Bone marrow (tissue), 2 donors: ENCODE results near the gene GRHPR.

Source experiments
- DNase-seq, 2 donors: peaks; one replicate each; lab custom pipeline; 2025; lab: John Stamatoyannopoulos, UW

Gene GRHPR

DNA sequence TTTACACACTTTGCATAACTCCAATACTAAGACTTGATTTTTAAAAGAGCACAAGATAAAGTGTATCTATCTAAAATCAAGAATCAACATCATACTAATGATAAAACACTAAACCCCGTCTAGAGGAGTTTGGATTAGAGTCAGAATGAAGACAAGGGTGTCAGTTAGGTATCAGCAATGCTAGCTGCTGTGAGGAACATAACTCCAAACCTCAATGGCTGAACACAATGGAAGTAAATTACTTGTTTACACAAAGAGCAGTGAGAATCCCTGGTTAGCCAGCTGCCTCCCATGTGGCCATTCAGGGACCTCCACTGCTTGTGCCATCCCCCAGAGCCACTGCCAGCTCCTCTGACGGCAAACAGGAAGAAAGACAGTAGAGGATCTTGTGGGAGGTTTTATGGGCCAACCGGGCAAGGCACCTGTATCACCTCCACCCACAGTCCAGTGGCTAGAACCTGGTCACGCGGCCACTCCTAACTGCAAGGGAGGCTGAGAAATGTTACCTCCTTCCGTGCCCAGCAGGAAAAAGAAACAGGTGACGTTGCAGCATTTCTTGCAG is 24.0 kb upstream of the GRHPR start:
- no peak for DNase-seq

DNA sequence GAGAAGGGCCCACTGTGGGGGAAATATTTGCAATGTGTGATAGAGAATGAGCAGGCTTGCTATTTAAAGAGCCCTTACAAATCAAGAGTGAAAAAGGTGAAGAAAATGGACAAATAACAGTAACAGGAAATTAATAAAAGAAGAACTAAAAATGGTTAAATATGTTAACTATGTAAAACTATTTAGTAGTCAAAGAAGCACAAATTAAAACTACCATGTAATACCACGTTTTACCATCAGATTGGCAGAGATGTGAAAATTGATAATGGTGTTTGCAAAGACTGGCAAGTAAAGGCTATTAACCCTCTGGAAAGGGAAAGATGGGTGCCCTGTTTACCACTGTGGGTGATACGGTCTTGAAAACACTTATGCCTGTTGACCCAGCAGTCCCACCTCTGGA is 23.2 kb upstream of the GRHPR start:
- DNase-seq = no peak

DNA sequence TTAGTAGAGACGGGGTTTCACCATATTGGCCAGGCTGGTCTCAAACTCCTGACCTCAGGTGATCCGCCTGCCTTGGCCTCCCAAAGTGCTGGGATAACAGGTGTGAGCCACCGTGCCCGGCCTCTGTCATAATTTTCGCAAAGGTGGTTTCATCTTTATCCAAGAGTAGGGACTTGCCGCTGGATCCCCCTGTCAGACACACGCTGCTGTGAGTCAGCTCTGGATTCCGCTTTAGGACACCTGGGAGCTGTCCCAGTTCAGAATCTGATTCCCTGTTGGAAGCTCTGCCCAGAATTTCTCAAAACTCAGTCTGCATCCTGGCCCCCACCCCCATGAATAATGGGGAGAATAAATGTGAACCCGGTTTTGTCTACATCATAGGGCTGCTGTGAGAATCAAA is 17.9 kb upstream of the GRHPR start:
- no peak for DNase-seq

DNA sequence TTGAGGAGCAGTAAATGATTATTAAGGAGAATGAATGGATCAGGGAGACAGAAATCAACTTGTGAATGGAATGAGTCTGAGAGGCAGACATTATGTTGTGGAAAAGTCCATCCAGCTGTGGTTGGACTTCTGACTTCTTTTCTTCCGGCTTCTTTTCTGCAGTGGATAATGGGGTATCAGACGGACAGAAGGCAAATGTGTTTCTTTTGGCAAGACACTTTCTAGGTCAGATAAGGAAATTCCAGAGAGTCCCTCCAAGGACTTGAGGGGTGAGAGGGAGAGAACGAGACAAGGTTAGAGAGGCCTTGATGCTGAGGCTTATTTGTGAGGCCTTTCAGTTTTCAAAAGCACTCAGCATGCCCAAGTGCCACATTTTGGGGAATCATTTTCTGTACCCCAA is 17.1 kb upstream of the GRHPR start:
- no peak for DNase-seq

DNA sequence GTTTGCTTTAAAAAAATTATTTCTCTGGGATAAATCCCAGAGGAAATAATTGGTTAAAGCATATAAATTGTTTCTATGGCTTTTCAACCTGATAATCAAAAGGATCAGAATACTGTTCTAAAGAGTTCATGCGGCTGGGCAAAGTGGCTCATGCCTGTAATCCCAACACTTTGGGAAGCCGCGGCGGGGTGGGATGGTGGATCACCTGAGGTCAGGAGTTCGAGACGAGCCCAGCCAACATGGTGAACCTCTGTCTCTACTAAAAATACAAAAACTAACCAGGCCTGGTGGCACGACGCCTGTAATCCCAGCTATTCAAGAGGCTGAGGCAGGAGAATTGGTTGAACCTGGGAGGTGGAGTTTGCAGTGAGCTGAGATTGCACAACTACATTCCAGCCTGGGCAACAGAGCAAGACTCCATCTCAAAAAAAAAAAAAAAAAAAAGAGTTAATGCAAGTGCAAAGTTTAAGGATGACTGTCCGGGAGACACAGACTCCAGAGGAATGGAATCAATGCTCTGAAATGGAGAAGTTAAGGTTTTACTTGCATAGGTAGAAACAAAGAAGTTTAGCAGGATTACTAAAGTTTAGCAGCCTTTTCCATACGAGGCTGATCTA is 16.6 kb upstream of the GRHPR start:
- no peak for DNase-seq

DNA sequence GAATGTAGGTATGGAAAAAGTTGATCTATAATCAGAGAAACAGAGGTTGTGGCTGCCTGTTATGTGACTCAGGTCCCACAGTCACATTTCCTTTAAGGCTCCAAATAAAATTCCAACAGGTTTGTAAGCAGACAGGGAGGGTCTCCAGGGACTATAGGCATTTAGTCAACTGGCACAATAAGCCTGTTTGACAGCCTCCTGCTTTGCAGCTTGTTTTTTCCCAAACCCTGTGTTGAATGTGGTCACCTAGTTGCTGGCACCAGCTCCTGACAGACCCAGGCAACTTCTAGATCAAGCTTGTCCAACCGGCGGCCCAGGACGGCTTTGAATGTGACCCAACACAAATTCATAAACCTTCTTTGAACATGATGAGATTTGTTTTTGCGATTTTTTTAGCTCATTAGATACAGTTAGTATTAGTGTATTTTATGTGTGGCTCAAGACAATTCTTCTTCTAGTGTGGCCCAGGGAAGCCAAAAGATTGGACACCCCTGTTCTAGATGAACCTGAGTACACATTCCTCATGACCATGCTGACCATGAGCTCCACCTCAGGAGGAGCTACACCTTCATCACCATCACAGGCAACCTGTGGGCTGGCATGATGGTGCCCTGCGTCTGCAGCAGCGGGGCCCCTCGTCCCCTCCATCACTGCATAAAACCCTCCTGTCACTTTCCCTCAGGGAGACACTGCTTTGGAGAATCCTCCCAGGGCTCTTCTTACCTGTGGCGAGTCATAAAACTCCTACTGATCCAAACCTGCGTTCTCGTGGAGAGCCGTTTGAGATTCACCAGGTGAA is 15.7 kb upstream of the GRHPR start:
- no peak for DNase-seq

DNA sequence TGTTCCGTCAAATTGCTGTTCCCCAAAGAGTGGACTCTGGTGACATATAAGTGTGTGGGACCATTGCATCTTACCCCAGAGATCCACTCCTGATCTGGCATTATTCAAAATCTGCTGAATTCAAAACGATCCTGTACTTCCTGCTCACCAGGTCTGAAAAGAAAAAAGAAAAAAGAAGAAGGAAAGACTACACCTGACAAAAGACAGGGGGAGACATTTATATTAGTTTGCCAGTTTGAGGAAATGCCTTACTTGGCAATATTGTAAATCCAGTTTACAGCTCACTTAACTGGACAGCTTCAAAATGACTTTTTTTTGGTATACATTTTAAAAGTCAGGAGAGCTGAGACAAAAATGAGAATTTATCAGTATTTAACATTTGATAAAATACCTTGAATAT is 15.0 kb upstream of the GRHPR start:
- DNase-seq = no peak

DNA sequence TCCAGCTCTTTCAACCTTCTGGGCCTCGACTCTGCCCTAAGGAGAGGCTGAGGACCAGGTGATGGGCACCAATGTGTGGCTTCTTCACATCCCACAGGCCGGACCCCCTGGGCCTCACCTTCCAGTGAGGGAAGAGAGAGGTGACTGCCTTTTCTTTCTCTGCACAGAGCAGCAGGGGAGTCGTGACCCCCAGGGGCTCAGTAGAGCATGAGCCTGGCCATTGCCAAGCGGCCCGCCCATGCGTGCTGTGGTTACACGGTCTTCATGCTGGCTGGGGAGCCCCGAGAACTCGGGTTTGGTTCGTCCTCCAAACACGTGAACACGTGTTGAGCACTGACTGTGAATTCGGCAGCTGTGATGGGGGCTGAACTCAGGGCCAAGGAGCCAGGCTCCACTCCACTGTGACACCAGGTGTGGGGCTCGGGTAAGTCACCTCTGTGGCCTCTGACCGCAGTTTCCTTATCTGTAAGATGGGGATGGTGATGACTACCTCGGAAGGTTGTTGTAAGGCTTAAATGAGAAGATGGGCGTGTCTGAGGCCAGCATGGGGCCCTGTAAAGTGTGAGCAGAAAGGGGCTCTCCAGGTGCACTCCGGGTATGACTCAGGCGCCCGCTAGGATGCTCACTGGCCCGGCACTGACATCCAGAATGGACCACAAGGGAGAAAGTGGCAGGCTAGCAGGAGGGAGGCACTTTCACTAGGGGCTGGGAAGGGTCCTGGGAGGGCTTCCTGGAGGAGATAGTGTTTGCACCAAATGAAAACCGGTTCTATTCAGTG is 13.4 kb upstream of the GRHPR start:
- no peak for DNase-seq

DNA sequence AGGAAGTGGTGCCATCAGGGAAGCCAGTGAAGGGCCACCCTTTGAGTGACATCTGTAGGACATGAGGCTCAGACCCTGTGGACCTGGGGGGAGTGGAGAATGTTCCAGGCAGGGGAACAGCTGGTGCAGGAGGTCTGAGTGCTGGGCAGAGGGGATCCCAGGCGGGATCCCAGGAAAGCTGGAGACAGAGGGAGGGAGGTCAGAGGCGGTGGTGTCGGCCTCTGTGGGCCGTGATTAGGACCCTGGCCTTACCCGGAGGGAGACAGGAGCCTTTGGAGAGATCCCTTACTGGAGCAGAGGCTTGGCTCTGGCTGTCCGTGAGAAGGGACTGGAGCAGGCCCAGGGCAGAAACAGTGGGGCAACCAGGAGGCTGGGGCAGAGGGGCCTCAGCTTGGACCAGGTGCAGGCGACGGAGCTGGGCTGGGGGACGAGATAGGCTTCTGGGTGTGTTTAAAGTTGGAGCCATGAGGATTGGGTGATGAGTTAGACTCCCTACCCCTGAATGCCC is 12.1 kb upstream of the GRHPR start:
- DNase-seq = no peak

DNA sequence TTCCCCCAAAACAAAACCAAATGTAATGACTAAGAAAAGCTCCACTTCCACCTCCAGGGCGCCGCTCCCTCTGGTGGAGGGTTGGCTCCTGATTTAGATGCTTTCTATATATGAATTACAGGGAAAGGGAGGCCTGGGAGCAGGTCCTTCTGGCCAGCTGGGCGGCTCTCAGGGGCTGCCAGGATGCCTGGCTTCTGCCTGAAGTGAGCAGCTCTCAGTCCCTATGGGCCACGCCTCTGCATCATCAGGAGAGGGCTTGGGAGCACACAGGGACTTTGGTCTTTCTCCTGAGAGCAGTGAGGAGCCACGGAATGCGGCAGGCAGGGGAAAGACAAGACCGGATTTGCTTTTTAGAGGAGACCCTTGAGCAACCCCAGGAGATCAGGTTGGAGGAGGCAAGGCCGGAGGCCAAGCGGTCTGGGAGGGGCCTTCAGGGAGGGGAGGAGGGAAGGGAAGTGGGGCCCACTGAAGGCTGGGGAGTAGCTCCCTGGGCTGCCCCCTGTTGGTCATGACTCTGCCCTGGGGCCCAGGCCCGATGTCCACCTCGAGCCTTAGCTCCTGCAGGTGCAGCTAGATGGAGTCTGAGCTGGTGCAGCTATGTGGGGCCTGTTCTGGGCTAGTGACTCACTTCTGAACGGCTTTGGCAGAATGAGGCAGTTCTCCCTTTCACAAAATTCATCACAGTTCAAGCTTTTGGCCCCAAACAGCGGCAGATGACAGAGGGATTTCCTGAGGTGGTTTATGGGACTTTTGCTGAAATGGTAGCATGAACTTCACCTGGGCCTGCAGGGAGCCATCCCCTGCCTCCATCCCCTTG is 11.3 kb upstream of the GRHPR start:
- DNase-seq = no peak

DNA sequence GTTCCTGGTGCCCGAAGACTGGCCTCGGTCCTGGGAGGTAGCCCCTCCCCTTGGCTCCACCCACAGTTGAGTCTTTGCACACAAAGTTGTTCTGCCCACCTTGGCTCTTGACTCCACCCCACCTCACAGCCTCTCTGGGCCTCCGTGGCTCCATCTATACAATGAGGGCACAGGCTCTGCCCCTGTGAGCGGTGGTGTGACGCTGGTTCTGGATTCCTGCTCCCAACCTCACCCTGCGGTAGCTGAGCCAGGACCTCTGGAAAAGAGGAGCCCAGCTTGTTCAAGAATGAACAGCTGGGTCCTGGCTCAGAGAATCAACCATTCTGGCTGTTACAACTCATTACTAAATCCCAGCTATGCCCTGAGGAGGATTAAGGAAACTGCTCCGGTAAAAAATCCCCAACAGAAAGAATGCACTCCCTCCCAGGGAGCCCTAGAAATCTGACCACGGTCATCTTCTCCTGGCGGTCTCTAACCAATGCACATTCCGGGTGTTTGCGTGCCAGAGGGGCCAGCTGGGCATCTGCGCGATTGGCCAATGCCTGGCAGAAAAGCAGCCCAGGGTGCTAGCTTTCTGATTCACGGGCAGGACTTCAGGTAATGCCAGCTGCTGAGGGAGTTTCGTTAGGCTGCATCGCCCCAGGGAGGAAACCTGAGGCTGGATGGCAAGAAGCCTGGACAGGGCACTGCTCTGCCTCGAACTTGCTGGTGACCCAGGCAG is 9.9 kb upstream of the GRHPR start:
- DNase-seq = no peak

DNA sequence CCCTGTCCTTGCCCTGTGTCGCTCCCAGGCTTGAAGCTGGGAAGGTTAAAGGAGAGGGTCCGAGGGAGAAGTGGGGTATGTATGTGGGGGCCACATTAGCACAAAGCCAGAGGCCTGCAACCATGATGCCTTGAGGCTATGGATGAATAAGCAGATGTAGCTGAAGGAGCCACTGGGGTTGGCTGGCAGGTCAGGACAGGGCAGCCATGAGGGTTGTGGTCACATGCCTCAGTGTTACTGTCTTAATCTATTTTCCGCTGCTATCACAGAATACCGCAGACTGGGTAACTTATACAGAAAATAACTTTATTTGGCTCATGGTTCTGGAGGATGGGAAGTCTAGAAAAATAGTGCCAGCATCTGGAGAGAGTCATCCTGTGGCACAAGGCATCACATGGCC is 9.2 kb upstream of the GRHPR start:
- DNase-seq = no peak

DNA sequence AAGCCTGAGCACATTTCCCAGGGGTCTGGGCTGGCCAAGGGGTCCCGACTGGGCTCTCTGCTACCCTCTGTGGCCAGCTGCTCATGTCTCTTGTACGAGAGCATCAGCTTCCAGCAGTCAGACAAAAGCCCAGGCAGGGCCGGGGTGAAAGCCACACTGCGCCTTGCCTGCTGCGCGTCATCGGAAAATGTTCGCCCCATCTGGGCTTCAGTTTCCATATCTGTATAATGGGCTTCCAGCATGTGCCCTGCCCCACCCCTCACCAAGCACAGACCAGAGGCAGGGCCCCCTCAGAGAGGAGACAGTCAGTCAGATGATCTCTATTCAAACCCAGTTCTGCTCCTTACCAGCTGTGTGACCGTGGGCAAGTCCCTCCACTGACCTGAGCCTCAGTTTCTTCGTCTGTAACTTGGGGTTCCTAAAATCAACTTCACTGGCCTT is 8.0 kb upstream of the GRHPR start:
- no peak for DNase-seq

DNA sequence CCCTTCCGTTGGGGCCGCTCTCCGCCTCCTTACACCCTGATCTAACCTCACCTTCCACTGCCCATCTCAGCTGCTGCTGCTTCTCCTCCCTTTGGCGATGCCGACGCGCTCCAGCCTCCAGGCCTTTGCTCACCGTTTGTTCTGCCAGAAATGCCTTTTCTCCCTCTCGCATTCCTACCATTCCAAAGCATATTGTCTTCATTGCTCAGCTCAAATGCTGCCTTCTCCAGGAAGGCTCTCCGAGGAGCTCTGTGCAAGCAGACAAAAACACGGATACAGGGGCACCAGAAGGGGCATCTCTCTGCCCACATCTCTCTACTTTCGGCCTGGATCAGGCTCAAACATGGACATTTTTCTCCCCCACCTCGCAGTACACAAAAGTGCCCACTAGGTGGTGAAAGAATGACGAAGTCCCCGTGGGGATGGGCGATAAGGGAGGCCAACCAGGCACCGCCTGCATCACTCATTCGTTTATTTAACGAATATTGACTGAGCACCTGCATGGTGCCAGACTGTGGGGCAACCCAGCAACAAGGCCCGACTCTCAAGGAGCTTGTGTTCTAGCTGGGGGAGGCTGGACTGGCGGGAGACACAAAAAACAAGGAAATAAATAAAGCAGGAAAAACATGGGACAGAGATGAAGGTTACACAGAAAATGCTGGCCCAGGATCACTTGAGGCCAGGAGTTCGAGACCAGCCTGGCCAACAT is 7.3 kb upstream of the GRHPR start:
- peak; percentile 17 to 51 for DNase-seq

DNA sequence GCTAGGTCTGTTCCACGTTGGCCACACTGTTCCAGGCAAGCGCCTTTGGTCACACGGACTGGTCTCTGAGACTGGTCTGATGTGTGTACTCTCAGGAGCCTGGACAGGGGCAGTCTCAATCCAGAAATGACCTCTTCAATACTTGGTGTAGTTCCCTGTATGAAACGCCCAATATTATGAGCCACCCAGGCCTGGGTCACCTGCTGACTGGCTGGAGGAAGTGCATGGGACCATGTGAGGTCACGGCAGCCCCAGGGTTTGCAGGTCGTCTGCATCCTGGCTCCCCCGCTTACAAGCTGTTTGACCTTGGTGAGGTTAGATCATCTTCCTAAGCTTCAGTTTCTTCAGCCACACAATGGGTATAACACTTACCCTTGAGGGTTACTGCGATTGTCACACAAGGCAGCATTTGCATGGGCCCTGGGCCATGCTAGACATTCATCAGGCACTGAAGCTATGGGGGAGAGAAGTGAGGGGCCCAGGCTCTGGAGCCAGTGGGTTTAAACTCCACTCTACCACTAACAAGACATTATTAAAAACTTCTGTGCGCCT is 5.2 kb upstream of the GRHPR start:
- no peak for DNase-seq

DNA sequence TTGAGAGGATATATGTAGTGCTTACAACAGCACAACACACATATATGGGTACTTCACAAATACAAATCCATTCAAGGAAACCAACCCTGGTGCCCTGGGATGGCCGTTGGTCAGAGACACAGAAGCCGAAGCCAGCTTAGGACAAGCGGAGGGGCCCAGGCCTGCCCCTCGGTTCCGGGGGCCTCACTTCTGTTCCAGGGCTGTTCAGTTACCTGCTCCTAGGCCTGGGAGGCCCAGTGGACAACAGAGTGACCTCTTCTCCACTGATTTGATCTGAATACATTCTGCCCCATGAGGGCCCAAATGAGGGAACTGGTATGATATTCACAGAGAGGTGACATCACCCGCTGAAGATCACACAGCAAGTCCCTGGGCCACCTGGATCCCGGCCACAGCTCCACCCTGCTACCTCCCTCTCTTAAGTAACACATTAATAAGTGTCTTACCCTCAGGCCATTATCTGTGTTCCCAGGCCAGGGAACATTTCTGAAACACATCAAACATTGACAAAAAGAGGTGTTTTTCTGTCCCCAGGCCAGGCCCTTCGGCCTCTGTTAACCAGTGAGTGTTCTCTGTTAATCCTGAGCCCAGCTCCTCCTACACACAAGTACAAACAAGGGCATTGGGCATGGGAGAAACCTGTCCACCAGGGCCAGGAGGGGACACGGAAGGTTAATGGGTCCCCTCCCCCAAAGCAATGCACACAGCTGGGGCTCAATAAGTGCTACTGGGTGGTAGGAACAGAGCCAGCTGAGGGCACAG is 4.5 kb upstream of the GRHPR start:
- DNase-seq = no peak

DNA sequence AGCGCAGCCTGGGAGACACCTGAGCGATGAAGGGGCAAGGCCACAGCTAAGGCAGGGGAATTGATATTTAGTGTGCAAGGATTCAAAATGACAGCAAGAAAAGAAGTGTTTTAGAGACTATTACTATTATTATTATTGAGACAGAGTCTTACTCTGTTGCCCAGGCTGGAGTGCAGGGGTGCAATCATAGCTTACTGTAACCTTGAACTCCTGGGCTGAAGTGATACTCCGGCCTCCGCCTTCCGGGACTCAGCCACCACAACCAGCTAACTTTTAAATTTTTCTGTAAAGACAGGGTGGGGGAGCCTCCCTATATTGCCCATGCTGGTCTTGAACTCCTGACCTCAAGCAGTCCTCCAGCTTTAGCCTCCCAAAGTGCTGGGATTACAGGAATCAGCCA is 3.3 kb upstream of the GRHPR start:
- no peak for DNase-seq

DNA sequence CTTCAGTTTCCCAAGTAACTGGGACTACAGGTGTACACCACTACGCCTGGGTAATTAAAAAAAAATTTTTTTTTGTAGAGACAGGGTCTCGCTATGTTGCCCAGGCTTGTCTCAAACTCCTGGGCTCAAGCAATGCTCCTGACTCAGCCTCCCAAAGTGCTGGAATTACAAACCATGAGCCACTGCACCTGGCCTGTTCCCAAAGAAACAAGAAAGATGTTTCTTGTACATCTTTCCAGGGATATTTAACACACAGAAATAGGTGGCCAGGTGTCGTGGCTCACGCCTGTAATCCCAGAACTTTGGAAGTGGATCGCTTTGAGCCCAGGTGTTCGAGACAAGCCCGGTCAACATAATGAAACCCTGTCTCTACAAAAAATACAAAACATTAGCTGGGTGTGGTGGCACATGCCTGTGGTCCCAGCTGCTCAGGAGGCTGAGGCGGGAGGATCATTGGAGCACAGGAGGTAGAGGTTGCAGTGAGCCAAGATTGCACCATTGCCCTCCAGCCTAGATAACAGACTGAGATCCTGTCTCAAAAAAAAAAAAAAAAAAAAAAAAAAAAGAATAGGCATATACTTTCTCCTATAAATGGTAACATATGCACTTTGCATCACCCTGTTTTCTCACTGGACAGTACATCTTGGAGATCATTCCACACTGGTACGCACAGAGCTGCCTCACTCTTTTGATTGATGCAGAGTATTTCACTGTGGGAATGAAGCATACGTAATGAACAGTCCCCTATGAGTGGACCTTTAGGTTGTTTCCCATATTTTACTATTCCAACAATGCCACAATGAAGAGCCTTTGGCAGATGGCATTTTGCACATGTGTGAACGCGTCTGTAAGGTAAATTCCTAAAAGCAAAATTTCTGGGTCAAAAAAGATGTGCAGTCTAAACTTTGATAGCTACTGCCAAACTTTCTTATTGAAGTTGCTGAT is 2.0 kb upstream of the GRHPR start:
- DNase-seq = no peak
